ENCODE data around the gene XPNPEP1. TPM values are rescaled to one million over a fixed set of nuclear protein-coding genes. Genes with fewer than 3 reads are reported as not detected.

XPNPEP1 gene
- polyA plus RNA-seq, 1 donor from 2014 or later, result 96.3 TPM

GRCh38 chr10:109892117-109892516, 31.2 kb downstream of the XPNPEP1 start:
- Histone ChIP-seq H3K4me2 (ENCODE audit: low read length) (no peak overlapping the region), H3K27me3 (ENCODE audit: insufficient read depth, low read depth, low read length) (no peaks in the 10 kb centered on the region), H3F3A (ENCODE audit: insufficient read depth, low read length, poor library complexity, severe bottlenecking) (no peaks in the 10 kb centered on the region), H2AFZ (ENCODE audit: low read depth, low read length) (no peak overlapping the region), H3K79me2 (replicated peaks; ENCODE audit: insufficient read depth, low read length) (no peaks in the 10 kb centered on the region), H3K9ac (ENCODE audit: low read length) (no peak overlapping the region), H4K20me1 (ENCODE audit: insufficient read depth) (no peaks in the 10 kb centered on the region), H3K36me3 (ENCODE audit: insufficient read depth, low read length) (peaks cover 3% of the 10 kb centered on the region), H3K27ac (ENCODE audit: low read length) (no peak overlapping the region), H3K9me2 (ENCODE audit: insufficient read depth, low read length) (no peaks in the 10 kb centered on the region), H3K9me3 (ENCODE audit: low read length) (no peaks in the 10 kb centered on the region), H3K4me3 (ENCODE audit: low read length) (no peak overlapping the region)
- TF ChIP-seq, protein P1, sequence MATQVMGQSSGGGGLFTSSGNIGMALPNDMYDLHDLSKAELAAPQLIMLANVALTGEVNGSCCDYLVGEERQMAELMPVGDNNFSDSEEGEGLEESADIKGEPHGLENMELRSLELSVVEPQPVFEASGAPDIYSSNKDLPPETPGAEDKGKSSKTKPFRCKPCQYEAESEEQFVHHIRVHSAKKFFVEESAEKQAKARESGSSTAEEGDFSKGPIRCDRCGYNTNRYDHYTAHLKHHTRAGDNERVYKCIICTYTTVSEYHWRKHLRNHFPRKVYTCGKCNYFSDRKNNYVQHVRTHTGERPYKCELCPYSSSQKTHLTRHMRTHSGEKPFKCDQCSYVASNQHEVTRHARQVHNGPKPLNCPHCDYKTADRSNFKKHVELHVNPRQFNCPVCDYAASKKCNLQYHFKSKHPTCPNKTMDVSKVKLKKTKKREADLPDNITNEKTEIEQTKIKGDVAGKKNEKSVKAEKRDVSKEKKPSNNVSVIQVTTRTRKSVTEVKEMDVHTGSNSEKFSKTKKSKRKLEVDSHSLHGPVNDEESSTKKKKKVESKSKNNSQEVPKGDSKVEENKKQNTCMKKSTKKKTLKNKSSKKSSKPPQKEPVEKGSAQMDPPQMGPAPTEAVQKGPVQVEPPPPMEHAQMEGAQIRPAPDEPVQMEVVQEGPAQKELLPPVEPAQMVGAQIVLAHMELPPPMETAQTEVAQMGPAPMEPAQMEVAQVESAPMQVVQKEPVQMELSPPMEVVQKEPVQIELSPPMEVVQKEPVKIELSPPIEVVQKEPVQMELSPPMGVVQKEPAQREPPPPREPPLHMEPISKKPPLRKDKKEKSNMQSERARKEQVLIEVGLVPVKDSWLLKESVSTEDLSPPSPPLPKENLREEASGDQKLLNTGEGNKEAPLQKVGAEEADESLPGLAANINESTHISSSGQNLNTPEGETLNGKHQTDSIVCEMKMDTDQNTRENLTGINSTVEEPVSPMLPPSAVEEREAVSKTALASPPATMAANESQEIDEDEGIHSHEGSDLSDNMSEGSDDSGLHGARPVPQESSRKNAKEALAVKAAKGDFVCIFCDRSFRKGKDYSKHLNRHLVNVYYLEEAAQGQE (IDR thresholded peaks at IDR 0.05; ENCODE audit: borderline replicate concordance), result no peak
- no peak for TF ChIP-seq POLR2AphosphoS5 (IDR thresholded peaks at IDR 0.05)
- TF ChIP-seq EP300 (conservative IDR thresholded peaks at IDR 0.05; ENCODE audit: poor library complexity, severe bottlenecking), result no peak
- TF ChIP-seq TAF1 (IDR thresholded peaks at IDR 0.05; ENCODE audit: low read depth), result no peak
- no peak for TF ChIP-seq MXI1 (conservative IDR thresholded peaks at IDR 0.05; ENCODE audit: poor library complexity, severe bottlenecking)
- no peak for TF ChIP-seq EZH2 (IDR thresholded peaks at IDR 0.05; ENCODE audit: borderline replicate concordance, insufficient read depth, low read length, poor library complexity, severe bottlenecking)
- no peak for TF ChIP-seq SMC3 (conservative IDR thresholded peaks at IDR 0.05; ENCODE audit: poor library complexity)

- H3K79me2 ChIP-seq (replicated peaks; ENCODE audit: insufficient read depth, low read length), result no peaks in the 10 kb centered on the region
- H3K4me2 ChIP-seq (ENCODE audit: low read length), result no peak overlapping the region
- no peak for TF ChIP-seq MXI1 (conservative IDR thresholded peaks at IDR 0.05; ENCODE audit: poor library complexity, severe bottlenecking)
- TF ChIP-seq TAF1 (IDR thresholded peaks at IDR 0.05; ENCODE audit: low read depth), result no peak
- no peak for TF ChIP-seq POLR2AphosphoS5 (IDR thresholded peaks at IDR 0.05)
- TF ChIP-seq EP300 (conservative IDR thresholded peaks at IDR 0.05; ENCODE audit: poor library complexity, severe bottlenecking), result no peak
- no peak for TF ChIP-seq SMC3 (conservative IDR thresholded peaks at IDR 0.05; ENCODE audit: poor library complexity)
- TF ChIP-seq EZH2 (IDR thresholded peaks at IDR 0.05; ENCODE audit: borderline replicate concordance, insufficient read depth, low read length, poor library complexity, severe bottlenecking), result no peak
- no peak for TF ChIP-seq RAD21 (conservative IDR thresholded peaks at IDR 0.05)
- TF ChIP-seq, protein P1 (IDR thresholded peaks at IDR 0.05; ENCODE audit: borderline replicate concordance), result no peak
- TF ChIP-seq CTCF (IDR thresholded peaks at IDR 0.05; ENCODE audit: poor library complexity, severe bottlenecking), result no peak
- peaks cover 3% of the 10 kb centered on the region for H3K36me3 ChIP-seq (ENCODE audit: insufficient read depth, low read length)
- no peaks in the 10 kb centered on the region for H4K20me1 ChIP-seq (ENCODE audit: insufficient read depth)
- H3K9ac ChIP-seq (ENCODE audit: low read length), result no peak overlapping the region
- no peak overlapping the region for H2AFZ ChIP-seq (ENCODE audit: low read depth, low read length)
- H3K27ac ChIP-seq (ENCODE audit: low read length), result no peak overlapping the region
- H3F3A ChIP-seq (ENCODE audit: insufficient read depth, low read length, poor library complexity, severe bottlenecking), result no peaks in the 10 kb centered on the region
- H3K4me3 ChIP-seq (ENCODE audit: low read length), result no peak overlapping the region
- H3K27me3 ChIP-seq (ENCODE audit: insufficient read depth, low read depth, low read length), result no peaks in the 10 kb centered on the region
- no peaks in the 10 kb centered on the region for H3K9me2 ChIP-seq (ENCODE audit: insufficient read depth, low read length)
- no peaks in the 10 kb centered on the region for H3K9me3 ChIP-seq (ENCODE audit: low read length)
These were observed 32.2 kb downstream of the XPNPEP1 start for GRCh38 chr10:109891105-109891504.

Data from neural cell (in vitro differentiated cells).